Tibial nerve (tissue), 4 donors: ENCODE data around the gene TSR1. TPM values are rescaled to one million over a fixed set of nuclear protein-coding genes. Genes with fewer than 3 reads are reported as not detected.

Experiments
- DNase-seq, 2 donors: peaks; one replicate each; pipeline ENCODE4 v3.0.0-alpha.2; 2019; ENCODE audit warnings: low spot score in 2 of 2
- H3K27ac ChIP-seq, 4 donors: fragments of 200-600 bp; sonication (generic) in 3 of 4; one replicate each; pipeline ENCODE4 v1.5.1; 2017 to 2019; ENCODE audit warnings: mild to moderate bottlenecking in 1 of 4
- H3K27me3 ChIP-seq, 2 donors: fragments of 200-600 bp; sonication (generic) in 1 of 2; one replicate each; pipeline versions ENCODE4 v1.5.1 to v1.6.0; 2017 to 2019
- H3K36me3 ChIP-seq, 3 donors: fragments of 200-600 bp; sonication (generic); one replicate each; pipeline ENCODE4 v1.5.1; 2018 to 2019
- H3K4me1 ChIP-seq, 4 donors: fragments of 200-600 bp; sonication (generic) in 3 of 4; one replicate each; pipeline ENCODE4 v1.5.1; 2017 to 2019
- H3K4me3 ChIP-seq, 4 donors: fragments of 200-600 bp; sonication (generic) in 3 of 4; one replicate each; pipeline ENCODE4 v1.5.1; 2017 to 2019; ENCODE audit warnings: mild to moderate bottlenecking in 1 of 4, moderate library complexity in 1 of 4
- H3K9me3 ChIP-seq, 4 donors: fragments of 200-600 bp; sonication (generic) in 3 of 4; one replicate each; pipeline ENCODE4 v1.5.1; 2017 to 2019
- CTCF ChIP-seq, 5 experiments: fragments of 200-600 bp in 3 of 5; fragments of 450-650 bp in 2 of 5; sonication (generic) in 3 of 5; IDR thresholded peaks; one replicate each; pipeline ENCODE4 v1.5.1; 2016 to 2019; ENCODE audit warnings: antibody characterized with exemption in 5 of 5, mild to moderate bottlenecking in 3 of 5, moderate library complexity in 2 of 5
- EP300 ChIP-seq, 2 donors: sonication (generic); formaldehyde crosslinking; IDR thresholded peaks; one replicate each; pipeline ENCODE4 v1.6.1; 2017; ENCODE audit warnings: antibody characterized with exemption in 2 of 2, mild to moderate bottlenecking in 1 of 2
- POLR2A ChIP-seq, 2 donors: fragments of 450-650 bp; IDR thresholded peaks; one replicate each; pipeline ENCODE4 v1.6.1; 2017; ENCODE audit warnings: antibody characterized with exemption in 2 of 2, mild to moderate bottlenecking in 2 of 2, moderate library complexity in 2 of 2
- WGBS, 2 donors: methylation state at CpG; one replicate each; pipeline ENCODE4 v1.1.5; 2018; 5-methylcytosine and 5-hydroxymethylcytosine counted together
- total RNA-seq, 4 donors: library from RNA; depleted of rRNA; stranded (reverse); fragments of >200 nt; gene quantifications; one replicate each; pipeline ENCODE4 v1.1.0, GENCODE V29; 2016

TSR1 gene
- total RNA-seq, 4 donors from 2014 or later, result 19.6 to 35.7 (median 24.3) TPM

GRCh38 chr17:2363851-2364762 lies 27.9 kb upstream of the TSR1 start:
- DNase-seq, result no peak
- H3K4me3 ChIP-seq, result no peak overlapping the region
- peaks cover 0 to 93% (median 0%) of the 10 kb centered on the region in 3 donors for H3K36me3 ChIP-seq
- no peaks in the 10 kb centered on the region for H3K27me3 ChIP-seq
- no peaks in the 10 kb centered on the region for H3K9me3 ChIP-seq
- TF ChIP-seq POLR2A (IDR thresholded peaks at IDR 0.05) (no peak), EP300 (IDR thresholded peaks at IDR 0.05) (no peak), CTCF (IDR thresholded peaks at IDR 0.05) (no peak)
- H3K27ac ChIP-seq, result no peak overlapping the region
- WGBS, 2 donors, result 74 to 77% methylated on average over 25 of the region's 26 CpGs
- peaks cover 0 to 14% (median 0%) of the 10 kb centered on the region in 4 donors for H3K4me1 ChIP-seq

- peaks cover 0 to 85% (median 0%) of the 10 kb centered on the region in 3 donors for H3K36me3 ChIP-seq
- H3K27ac ChIP-seq, result no peak overlapping the region
- DNase-seq, result no peak
- no peaks in the 10 kb centered on the region for H3K27me3 ChIP-seq
- no peak for TF ChIP-seq CTCF (IDR thresholded peaks at IDR 0.05)
- no peak for TF ChIP-seq POLR2A (IDR thresholded peaks at IDR 0.05)
- TF ChIP-seq EP300 (IDR thresholded peaks at IDR 0.05), result no peak
- H3K9me3 ChIP-seq, result no peaks in the 10 kb centered on the region
- no peak overlapping the region for H3K4me3 ChIP-seq
- 88 to 94% methylated on average over 15 to 20 of the region's 21 CpGs for WGBS, 2 donors
- peaks cover 0 to 14% (median 0%) of the 10 kb centered on the region in 4 donors for H3K4me1 ChIP-seq
These were observed 27.1 kb upstream of the TSR1 start for GRCh38 chr17:2363318-2363717.

DNA sequence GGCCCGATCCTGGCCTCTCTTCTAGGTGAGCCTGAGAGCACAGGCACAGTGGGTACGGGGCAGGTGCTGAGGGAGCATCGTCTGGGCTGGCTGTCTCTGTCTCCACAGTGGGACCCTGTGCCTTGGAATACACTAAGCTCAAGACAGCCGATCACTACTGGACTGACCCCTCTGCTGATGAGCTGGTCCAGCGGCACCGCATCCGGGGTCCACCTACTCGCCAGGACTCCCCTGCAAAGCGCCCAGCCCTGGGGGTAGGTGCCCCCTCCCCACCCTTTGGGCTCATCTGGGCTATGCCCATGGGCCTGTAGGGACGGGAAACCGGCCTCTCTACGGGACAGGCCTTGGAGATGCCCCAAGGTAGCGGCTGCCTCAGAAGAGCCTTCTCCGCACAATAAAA lies 26.6 kb upstream of the TSR1 start:
- DNase-seq, result no peak
- no peaks in the 10 kb centered on the region for H3K9me3 ChIP-seq
- TF ChIP-seq POLR2A (IDR thresholded peaks at IDR 0.05) (no peak), EP300 (IDR thresholded peaks at IDR 0.05) (no peak), CTCF (IDR thresholded peaks at IDR 0.05) (no peak)
- H3K4me3 ChIP-seq, result no peak overlapping the region
- peaks cover 0 to 85% (median 0%) of the 10 kb centered on the region in 3 donors for H3K36me3 ChIP-seq
- H3K27me3 ChIP-seq, result no peaks in the 10 kb centered on the region
- H3K27ac ChIP-seq, result no peak overlapping the region
- H3K4me1 ChIP-seq, result peaks cover 0 to 14% (median 0%) of the 10 kb centered on the region in 4 donors
- 94 to 96% methylated on average over 13 of the region's 14 CpGs for WGBS, 2 donors

GRCh38 chr17:2362416-2362815 lies 26.2 kb upstream of the TSR1 start:
- Histone ChIP-seq H3K9me3 (no peaks in the 10 kb centered on the region), H3K27ac (no peak overlapping the region), H3K36me3 (peaks cover 0 to 81% (median 0%) of the 10 kb centered on the region in 3 donors), H3K4me1 (peaks cover 0 to 14% (median 0%) of the 10 kb centered on the region in 4 donors), H3K4me3 (no peak overlapping the region), H3K27me3 (no peaks in the 10 kb centered on the region)
- TF ChIP-seq EP300 (IDR thresholded peaks at IDR 0.05), result no peak
- TF ChIP-seq CTCF (IDR thresholded peaks at IDR 0.05), result no peak
- no peak for DNase-seq
- WGBS, 2 donors, result 94% methylated on average over 17 to 19 of the region's 19 CpGs

DNA sequence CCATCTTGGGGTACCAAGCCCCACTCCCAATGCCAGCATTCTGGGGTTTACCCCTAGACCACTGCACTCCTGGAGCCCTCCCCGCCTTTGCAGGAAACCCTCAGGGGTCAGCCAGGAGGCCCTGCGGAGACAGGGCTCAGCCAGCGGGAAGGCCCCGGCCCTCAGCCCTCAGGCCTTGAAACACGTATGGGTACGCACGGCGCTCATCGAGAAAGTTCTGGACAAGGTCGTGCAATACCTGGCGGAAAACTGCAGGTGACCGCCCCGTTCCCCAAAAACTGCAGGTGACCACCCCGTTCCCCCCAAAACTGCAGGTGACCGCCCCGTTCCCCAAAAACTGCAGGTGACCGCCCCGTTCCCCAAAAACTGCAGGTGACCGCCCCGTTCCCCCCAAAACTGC lies 25.8 kb upstream of the TSR1 start:
- peaks cover 0 to 77% (median 0%) of the 10 kb centered on the region in 3 donors for H3K36me3 ChIP-seq
- no peak for DNase-seq
- H3K4me1 ChIP-seq, result peaks cover 0 to 14% (median 0%) of the 10 kb centered on the region in 4 donors
- H3K27ac ChIP-seq, result no peak overlapping the region
- H3K9me3 ChIP-seq, result no peaks in the 10 kb centered on the region
- no peak overlapping the region for H3K4me3 ChIP-seq
- no peaks in the 10 kb centered on the region for H3K27me3 ChIP-seq
- TF ChIP-seq CTCF (IDR thresholded peaks at IDR 0.05) (no peak), POLR2A (IDR thresholded peaks at IDR 0.05) (no peak)
- 94 to 98% methylated on average over 20 of the region's 20 CpGs for WGBS, 2 donors
